Left cardiac atrium (tissue), 2 donors: ENCODE results near the gene PSMC3. TPM values are rescaled to one million over a fixed set of nuclear protein-coding genes. Genes with fewer than 3 reads are reported as not detected.

ENCODE experiments used
- microRNA-seq, 2 donors: library from miRNA; unstranded; fragments of <30 nt; microRNA quantifications; one replicate each; pipeline ENCODE4 v1.2.0, GENCODE V29; 2020
- total RNA-seq, 2 donors: library from RNA; stranded (reverse); fragmentation: NEBNext Ultra II Directional; extraction: Animal tissue kit (Norgen Biotek cat#: 25700); gene quantifications; one replicate each; pipeline ENCODE4 v1.2.1, GENCODE V29; 2021
- donor health status: DM: no; HTN: yes; CAD: no; lungs with severe emphysema.
- donor health status: DM: yes; HTN: yes; CAD: no.

The PSMC3 gene
- total RNA-seq, 2 donors from 2014 or later: 133 to 154 TPM

Small RNAs within 50 kb of the gene (microRNA-seq; reads per million reads assigned to microRNA genes)
- 0 reads per million in 2 donors for gene MIR4487

Other genes with a start within 250 kb of the PSMC3 start
- gene ARFGAP2, start 249.6 kb downstream of the PSMC3 start, total RNA-seq: 10 to 100 TPM; 41.4 to 54.4 TPM
- gene PACSIN3, start 240.0 kb downstream of the PSMC3 start, total RNA-seq: 100 to 1,000 TPM; 108 to 126 TPM
- 10 to 100 TPM; 10.4 to 10.8 TPM for gene DDB2, start 211.5 kb downstream of the PSMC3 start, total RNA-seq
- gene ACP2, start 177.6 kb downstream of the PSMC3 start, total RNA-seq: 10 to 100 TPM; 25.1 to 26.2 TPM
- gene NR1H3, start 168.4 kb downstream of the PSMC3 start, total RNA-seq: 10 to 100 TPM; 18.2 to 44.9 TPM
- gene MADD, start 156.3 kb downstream of the PSMC3 start, total RNA-seq: 10 to 100 TPM; 29.5 to 37.0 TPM
- 1,000 to 10,000 TPM in 1 of 2 donors, 100 to 1,000 TPM in 1; 966 to 1,049 TPM for gene MYBPC3, start 73.7 kb downstream of the PSMC3 start, total RNA-seq
- 10 to 100 TPM; 19.5 to 31.4 TPM for gene SPI1, start 47.9 kb downstream of the PSMC3 start, total RNA-seq
- gene SLC39A13, start 17.8 kb downstream of the PSMC3 start, total RNA-seq: 10 to 100 TPM; 35.5 to 53.4 TPM
- not detected for gene RAPSN, start 22.7 kb upstream of the PSMC3 start, total RNA-seq
- gene CELF1, start 126.7 kb upstream of the PSMC3 start, total RNA-seq: 10 to 100 TPM; 64.5 to 81.9 TPM
- gene PTPMT1, start 139.2 kb upstream of the PSMC3 start, total RNA-seq: 10 to 100 TPM; 18.1 to 19.2 TPM
- 10 to 100 TPM; 10.2 to 12.2 TPM for gene KBTBD4, start 152.5 kb upstream of the PSMC3 start, total RNA-seq
- gene NDUFS3, start 152.6 kb upstream of the PSMC3 start, total RNA-seq: 100 to 1,000 TPM; 150 to 182 TPM
- under 1 TPM in 1 of 2 donors, not detected in 1; 0.41 TPM for gene FAM180B, start 160.2 kb upstream of the PSMC3 start, total RNA-seq
- gene C1QTNF4, start 168.0 kb upstream of the PSMC3 start, total RNA-seq: under 1 TPM; 0.37 to 0.47 TPM
- 10 to 100 TPM; 82.8 to 92.8 TPM for gene MTCH2, start 216.1 kb upstream of the PSMC3 start, total RNA-seq